HG03378 (cell line): ENCODE measurements around the gene HASPIN.

Source experiments
- ATAC-seq: cut with Tn5 transposase; IDR thresholded peaks from one replicate; pipeline ENCODE4 v1.9.1; 2021; ENCODE audit warnings: mild to moderate bottlenecking, moderate library complexity; ENCODE audit not compliant: unreplicated experiment

HASPIN gene

DNA sequence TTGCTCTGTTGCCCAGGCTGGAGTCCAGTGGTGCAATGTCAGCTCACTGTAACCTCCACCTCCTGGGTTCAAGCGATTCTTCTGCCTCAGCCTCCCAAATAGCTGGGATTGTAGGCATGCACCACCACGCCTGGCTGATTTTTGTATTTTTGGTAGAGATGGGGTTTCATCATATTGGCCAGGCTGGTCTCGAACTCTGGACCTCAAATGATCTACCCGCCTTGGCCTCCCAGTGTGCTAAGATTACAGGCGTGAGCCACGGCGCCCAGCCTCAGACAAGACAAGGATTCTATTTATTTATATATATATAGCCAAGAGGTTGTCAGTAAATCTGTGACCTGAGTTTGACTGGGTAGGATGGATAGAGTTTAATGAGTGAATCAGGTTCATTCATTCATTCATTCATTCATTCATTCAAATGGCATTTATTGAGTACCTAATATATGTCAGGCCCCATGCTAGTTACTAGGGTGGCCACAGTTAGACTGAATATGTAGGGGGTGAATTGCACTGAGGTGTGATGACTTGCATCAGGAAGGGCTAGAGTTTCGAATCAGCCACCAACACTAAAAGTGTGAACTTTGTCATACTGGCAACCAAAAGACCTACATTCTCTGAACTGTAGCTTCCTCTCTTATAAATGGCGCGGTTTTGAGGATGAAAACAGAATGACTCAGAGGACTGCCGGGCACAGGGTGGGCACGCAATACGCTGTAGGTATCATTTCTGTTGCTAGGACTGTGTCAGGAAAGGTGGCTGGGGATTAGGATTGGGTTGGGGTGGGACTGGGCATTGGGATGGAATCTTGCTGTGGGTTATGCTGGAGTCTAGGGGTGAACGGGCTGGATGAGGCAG, 39.4 kb downstream of the HASPIN start:
- peak; percentile 67 for ATAC-seq

DNA sequence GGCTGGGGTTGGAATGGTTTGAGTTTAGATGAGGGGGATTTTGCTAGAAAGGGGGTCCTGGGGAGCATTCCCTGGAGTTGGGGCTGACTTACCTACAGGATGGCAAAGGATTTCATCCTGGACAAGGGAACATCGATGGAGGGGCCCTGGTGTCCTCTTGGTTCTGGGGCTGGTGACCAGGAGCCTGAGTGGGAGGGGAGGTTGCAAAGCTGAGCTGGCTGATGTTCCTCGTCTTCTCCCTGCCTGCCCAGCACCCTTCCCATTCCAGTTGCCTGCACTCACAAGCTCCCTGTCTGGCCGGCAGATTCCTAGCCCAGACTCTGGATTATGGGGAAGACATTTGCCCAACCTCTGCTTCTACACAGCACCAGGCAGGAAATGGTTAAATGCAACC, 40.1 kb downstream of the HASPIN start:
- no peak for ATAC-seq

DNA sequence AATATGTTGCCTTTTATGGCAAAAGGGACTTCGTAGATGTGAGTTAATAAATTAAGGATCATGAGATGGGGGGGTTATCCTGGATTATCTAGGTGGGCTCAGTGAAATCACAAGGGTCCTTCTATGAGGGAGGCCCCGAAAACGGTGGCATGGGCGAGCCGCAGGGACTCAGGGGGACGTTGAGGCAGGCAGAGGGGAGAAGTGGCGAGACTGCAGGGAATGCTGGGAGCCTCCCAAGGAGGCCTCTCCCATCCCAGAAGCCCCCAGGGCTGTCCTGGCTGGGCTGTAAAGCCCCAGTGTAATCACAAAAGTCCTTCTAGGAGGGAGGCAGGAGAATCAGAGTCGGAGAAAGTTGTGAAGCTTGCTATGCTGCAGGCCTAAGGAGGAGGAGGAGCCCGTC, 42.3 kb downstream of the HASPIN start:
- ATAC-seq = no peak

DNA sequence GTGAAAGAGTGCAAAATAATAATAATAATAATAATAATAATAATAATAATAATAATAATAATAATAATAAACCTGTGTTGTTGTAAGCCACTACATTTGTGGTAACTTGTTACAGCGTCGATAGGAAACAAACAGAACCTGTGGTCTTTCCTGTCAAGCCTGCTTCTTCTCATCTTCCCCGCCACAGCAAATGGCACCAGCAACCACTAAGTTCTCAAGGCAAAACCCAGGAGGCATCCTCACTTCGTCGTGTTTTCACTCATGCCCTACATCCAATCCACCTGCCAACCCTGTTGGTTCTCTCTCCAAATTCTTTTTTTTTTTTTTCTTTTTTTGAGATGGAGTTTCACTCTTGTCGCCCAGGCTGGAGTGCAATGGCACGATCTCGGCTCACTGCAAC, 43.1 kb downstream of the HASPIN start:
- ATAC-seq = no peak

DNA sequence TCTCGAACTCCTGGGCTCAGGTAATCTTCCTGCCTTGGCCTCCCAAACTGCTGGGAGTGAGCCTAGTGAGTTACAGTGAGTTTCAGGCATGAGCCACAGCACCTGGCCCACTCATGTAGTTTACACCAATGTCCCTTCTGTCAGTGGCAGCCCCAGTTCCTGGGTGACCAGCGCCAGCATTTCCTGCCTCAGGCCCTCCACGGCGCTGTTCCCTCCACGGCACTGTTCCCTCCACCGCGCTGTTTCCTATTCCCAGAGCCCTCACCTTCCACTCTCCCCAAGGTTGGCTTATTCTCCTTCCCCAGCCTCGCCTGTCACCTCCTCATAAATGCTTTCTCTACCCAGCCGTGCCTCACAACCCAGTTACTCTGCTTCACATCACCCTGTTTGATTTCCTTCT, 44.6 kb downstream of the HASPIN start:
- no peak for ATAC-seq

DNA sequence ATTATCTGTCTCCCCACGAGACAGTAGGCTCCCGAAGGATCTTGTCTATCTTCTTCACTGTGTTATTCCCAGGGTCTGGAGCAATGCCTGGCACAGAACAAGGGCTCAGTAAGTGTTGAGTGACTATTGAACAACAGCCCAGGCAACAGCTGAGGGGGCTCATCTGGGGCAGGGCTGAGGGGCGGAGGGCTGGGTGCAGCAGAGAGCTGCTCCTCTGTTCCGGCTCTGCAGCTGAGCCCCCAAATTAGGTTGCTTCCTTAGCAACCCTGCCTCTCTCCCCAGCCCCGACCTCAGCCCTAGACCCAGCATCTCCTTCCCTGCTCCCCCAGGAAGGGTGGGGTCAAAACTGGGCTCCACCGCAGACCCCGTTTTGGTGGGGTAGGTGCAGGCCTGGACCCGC, 45.1 kb downstream of the HASPIN start:
- no peak for ATAC-seq

DNA sequence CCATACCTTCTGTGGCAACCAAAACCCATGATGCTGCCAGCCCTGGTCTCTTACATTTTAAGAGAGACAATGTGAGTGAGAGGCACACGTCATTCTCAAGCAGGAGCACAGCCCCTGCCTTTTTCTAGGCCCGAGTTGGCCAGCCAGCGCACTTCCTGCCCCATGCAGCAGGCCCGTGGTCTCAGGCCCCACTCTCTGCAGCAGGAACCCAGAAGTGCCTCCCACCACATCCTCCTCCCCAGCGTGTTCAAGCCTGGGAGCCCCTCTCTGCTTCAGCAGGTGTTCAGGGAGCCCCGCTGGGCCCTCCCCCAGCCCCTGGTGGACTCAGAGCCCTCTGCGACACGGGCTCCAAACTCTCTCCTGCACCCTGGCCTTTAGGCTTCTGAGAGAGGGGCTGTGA, 46.8 kb downstream of the HASPIN start:
- ATAC-seq = no peak

DNA sequence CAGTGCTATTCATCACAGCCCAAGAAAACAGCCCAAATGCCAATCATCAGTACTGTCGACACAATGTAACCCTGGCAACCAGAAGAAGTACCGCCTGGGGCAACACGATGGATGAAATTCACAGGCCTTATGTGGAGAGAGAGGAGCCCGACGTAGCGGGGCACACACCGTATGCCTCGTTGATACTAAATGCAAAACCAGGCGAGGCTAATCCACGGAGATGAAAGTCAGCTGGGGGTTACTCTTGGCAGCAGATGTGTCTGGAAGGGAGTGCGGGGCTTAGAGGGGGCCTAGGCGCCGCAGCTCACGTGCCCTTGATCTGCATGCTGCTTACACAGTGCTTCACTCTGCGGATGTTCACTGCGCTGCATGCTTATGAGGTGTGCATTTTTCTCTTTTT, 47.4 kb downstream of the HASPIN start:
- ATAC-seq = no peak

DNA sequence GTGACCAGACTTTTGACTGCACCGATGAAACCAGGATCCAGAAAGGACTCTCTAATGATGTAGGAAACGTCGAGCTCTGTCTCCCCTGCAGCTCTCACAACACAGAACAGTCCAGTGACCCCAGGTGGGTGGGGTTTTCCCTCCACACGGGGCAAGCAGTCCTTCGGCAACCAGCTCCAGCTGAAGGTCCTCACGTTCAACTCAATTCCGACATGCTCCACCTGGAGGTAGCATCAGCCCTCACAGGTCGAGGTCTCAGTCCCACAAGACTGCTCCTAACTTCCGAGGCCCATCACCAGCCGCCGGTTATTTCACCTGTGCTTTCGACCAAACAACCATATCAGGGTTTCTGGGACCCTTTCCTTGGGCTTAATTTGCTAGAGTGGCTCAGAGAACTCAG, 49.1 kb downstream of the HASPIN start:
- ATAC-seq = no peak

DNA sequence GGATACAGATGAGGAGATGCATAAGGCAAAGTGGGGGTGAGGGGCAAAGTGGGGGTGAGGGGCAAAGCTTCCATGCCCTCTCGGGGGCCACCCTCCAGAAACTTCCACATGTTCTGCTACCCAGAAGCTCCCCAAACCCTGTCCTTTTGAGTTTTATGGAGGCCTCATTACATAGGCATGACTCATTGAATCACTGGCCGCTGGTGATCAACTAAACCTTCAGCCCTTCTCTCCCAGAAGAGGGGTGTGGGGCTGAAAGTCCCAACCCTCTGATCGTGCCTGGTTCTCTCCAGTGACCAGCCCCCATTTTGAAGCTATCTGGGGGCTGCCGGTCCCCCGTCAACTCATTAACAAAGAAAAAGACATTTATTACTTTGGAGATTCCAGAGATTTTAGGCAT, 49.8 kb downstream of the HASPIN start:
- no peak for ATAC-seq

DNA sequence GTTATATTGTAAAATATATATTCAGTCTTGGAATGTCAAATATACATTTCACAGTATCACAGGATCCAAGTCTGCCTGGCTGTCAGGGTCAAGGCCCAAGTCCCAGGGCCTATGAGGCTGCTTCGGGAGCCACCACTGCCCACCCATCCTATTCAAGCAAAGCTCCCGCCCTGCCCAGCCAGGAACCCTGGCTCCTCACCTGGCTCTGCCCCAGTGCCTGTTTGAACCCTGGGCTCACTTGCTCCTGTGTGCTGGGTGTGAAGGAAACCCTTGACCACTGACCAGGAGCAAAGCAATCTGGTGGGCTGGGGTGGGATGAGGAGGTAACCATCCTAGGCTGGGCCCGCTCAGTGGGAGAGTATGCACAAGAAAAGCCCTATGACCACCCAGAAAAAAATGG, 50.3 kb downstream of the HASPIN start:
- ATAC-seq = no peak
